PFSK-1 (cell line): ENCODE measurements around the gene IL17RD.

Experiments
- POLR2AphosphoS5 ChIP-seq: IDR thresholded peaks from 2 replicates; pipeline ENCODE4 v1.6.1; 2012; ENCODE audit warnings: low read depth, mild to moderate bottlenecking, control low read depth, low read length, moderate library complexity
- REST ChIP-seq, 2 experiments: IDR thresholded peaks; 2 replicates each; pipeline versions ENCODE4 v1.6.1 to v1.8.0; 2011 to 2012; ENCODE audit warnings: low read depth in 2 of 2, low read length in 2 of 2, control low read depth in 1 of 2, inconsistent platforms in 1 of 2, mild to moderate bottlenecking in 1 of 2, moderate library complexity in 1 of 2; ENCODE audit not compliant: insufficient read depth in 1 of 2
- SIN3A ChIP-seq: IDR thresholded peaks from 2 replicates; pipeline ENCODE4 v1.6.1; 2012; ENCODE audit warnings: mild to moderate bottlenecking, low read length, moderate library complexity, borderline replicate concordance; ENCODE audit not compliant: insufficient read depth

GRCh38 chr3:57157545-57157944 lies 7.6 kb downstream of the IL17RD start:
- no peak for TF ChIP-seq POLR2AphosphoS5
- no peak for TF ChIP-seq REST (IDR thresholded peaks at IDR 0.05; ENCODE audit: insufficient read depth in 1 of 2, low read depth in 2 of 2, low read length in 2 of 2)
- TF ChIP-seq SIN3A, result no peak
